Astrocyte of the cerebellum (primary cell): ENCODE results near the gene SNX13.

Source experiments
- DNase-seq: peaks from one replicate; pipeline ENCODE4 v3.0.0-alpha.2; 2011; ENCODE audit warnings: low read depth
- H3K4me3 ChIP-seq: 2 replicates; pipeline ENCODE4 v1.5.1; 2011; ENCODE audit warnings: mild to moderate bottlenecking, low read depth, low read length, moderate library complexity
- in situ Hi-C: cut with HindIII; loops from 2 replicates; pipeline ENCODE4 v1.10.0; 2017; ENCODE audit warnings: low sequenced_read_pairs
- TF ChIP-seq, protein P1 (sequence below): IDR thresholded peaks from 2 replicates; pipeline ENCODE4 v1.5.1; 2012; ENCODE audit warnings: low read length, low read depth, moderate library complexity, mild to moderate bottlenecking; ENCODE audit errors: missing control alignments

Gene SNX13

DNA sequence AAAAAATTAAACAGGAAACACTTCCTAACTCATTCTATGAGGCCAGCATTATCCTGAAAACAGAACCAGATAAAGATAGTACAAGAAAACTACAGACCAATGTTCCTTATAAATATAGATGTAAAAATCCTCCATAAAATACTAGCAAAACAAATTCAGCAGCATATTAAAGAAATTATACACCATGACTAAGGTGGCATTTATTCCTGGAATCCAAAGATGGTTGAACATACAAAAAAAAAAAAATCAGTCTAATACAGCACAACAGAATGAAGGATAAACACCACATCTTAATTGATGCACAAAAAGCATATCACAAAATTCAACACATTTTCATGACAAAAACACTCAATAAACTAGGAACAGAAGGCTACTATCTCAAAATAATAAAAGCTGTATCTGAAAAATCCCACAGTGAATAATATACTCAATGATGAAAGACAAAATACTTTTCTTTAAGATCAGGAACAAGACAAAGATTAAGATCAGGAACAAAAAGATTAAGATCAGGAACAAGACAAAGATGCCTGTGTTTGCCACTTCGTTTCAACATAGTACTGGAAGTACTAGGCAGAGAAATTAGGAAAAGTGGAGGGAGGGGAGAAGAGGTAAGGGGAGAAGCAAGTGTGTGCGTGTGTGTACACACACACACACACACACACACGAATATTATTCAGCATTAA is 95.6 kb downstream of the SNX13 start:
- TF ChIP-seq, protein P1, sequence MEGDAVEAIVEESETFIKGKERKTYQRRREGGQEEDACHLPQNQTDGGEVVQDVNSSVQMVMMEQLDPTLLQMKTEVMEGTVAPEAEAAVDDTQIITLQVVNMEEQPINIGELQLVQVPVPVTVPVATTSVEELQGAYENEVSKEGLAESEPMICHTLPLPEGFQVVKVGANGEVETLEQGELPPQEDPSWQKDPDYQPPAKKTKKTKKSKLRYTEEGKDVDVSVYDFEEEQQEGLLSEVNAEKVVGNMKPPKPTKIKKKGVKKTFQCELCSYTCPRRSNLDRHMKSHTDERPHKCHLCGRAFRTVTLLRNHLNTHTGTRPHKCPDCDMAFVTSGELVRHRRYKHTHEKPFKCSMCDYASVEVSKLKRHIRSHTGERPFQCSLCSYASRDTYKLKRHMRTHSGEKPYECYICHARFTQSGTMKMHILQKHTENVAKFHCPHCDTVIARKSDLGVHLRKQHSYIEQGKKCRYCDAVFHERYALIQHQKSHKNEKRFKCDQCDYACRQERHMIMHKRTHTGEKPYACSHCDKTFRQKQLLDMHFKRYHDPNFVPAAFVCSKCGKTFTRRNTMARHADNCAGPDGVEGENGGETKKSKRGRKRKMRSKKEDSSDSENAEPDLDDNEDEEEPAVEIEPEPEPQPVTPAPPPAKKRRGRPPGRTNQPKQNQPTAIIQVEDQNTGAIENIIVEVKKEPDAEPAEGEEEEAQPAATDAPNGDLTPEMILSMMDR, result no peak
- no peak overlapping the region for H3K4me3 ChIP-seq
- no peak for DNase-seq
- in situ Hi-C loops, result no loop called here

DNA sequence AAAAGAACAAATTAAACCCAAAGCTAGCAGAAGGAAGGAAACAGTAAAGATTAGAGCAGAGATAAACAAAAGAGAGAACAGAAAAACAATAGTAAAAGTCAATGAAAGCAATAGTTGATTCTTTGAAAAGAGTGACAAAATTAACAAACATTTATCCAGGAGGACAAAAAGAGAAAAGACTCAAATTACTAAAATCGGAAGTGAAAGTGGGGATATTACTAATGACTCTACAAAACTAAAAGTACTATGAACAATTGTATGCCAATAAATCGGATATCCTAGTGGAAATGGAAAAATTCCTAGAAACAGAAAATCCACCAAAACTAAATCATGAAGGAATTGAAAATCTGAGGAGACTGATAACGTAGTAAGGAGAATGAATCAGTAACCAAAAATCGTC is 96.3 kb downstream of the SNX13 start:
- H3K4me3 ChIP-seq, result no peak overlapping the region
- TF ChIP-seq, protein P1, result no peak
- no peak for DNase-seq
- in situ Hi-C loops, result no loop called here

DNA sequence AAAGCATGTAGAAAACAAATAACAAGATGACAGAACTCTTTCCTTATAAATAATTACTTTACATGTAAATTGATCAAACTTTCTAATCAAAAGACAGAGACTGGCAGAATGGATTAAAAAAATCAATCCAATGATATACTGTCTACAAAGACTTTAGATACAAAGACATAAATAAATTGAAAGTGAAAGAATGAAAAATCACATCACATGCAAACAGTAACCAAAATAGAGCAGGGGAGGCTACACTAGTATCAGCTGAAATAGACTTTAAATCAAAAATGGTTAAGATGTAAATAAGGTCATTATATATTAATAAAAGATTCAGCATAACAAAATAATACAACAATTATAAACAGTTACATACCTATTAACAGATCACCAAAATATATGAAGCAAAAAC is 97.3 kb downstream of the SNX13 start:
- DNase-seq, result no peak
- TF ChIP-seq, protein P1, result no peak
- no peak overlapping the region for H3K4me3 ChIP-seq
- in situ Hi-C loops, result no loop called here

DNA sequence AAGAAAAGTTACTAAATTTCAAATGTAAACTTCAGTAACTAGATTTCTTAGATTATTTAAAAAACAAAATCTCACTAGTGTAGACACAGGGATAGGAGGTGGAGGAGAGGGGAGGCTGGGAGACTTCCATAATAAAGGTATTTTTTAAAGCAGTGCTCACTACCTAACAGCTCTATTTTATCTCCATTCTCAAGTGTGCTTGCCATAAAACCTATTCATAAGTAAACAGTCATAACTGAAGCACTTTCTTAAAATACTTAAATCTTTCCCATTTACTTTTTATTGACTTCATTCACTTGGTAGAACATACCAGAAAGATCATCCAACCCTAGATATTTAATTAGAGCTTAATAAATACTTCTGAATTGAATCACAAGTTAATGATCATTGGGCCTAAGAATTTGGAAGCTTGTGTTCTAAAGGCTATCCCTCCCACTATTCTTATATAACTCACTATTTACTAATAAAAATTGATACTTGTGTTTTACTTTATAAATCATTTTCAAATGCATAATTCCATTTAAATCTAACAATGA is 107.4 kb downstream of the SNX13 start:
- no peak overlapping the region for H3K4me3 ChIP-seq
- no peak for DNase-seq
- TF ChIP-seq, protein P1, result no peak
- in situ Hi-C loops, result no loop called here

DNA sequence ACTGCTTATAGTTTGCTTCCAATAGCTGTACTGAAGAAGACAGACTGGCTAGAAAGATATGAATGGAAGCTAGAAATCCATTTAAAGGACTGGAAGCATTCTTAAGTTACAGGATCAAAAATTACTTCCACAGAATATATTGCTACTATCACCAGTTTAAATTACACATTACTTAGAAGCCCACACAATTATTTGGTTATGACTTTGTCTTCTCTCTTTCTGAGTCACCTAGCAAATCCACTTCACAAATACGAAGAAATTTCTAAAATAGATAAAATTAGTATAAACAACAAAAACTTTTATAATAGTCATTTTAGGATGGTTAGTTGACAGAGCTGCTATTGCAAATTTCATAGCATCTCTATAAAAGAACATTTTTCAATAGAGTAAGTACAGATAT is 108.1 kb downstream of the SNX13 start:
- in situ Hi-C loops, result no loop called here
- TF ChIP-seq, protein P1, result no peak
- DNase-seq, result no peak
- no peak overlapping the region for H3K4me3 ChIP-seq

DNA sequence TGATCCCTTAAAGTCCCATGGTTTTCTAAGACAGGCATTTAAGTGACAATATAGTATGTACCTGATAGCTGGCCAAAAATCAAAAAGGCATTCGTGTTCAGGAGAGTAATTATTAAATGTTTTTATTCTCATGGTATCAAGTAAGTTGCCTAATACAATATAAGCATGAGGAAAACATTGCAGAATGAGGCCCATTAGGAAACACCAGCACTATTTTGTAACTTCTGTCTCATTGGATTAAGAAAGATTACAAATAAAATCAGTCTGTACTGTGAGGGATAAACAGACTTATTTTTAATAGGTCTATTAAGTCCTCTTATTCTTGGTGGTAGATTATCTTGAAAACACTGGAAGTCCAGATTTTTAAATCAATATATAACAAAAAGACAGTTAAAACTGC is 110.1 kb downstream of the SNX13 start:
- DNase-seq, result no peak
- TF ChIP-seq, protein P1, result no peak
- no peak overlapping the region for H3K4me3 ChIP-seq
- in situ Hi-C loops, result no loop called here
